GM19238 (cell line): ENCODE data around the gene PRKAG2.
"Not testable (repeated sequence)": the region's sequence is repeated elsewhere in the genome, so short reads cannot be mapped to it uniquely, and the experiment has no call there.

Source experiments
- DNase-seq: peaks from one replicate; pipeline ENCODE4 v3.0.0; 2011; ENCODE audit warnings: low spot score; ENCODE audit not compliant: insufficient read length

PRKAG2 gene

DNA sequence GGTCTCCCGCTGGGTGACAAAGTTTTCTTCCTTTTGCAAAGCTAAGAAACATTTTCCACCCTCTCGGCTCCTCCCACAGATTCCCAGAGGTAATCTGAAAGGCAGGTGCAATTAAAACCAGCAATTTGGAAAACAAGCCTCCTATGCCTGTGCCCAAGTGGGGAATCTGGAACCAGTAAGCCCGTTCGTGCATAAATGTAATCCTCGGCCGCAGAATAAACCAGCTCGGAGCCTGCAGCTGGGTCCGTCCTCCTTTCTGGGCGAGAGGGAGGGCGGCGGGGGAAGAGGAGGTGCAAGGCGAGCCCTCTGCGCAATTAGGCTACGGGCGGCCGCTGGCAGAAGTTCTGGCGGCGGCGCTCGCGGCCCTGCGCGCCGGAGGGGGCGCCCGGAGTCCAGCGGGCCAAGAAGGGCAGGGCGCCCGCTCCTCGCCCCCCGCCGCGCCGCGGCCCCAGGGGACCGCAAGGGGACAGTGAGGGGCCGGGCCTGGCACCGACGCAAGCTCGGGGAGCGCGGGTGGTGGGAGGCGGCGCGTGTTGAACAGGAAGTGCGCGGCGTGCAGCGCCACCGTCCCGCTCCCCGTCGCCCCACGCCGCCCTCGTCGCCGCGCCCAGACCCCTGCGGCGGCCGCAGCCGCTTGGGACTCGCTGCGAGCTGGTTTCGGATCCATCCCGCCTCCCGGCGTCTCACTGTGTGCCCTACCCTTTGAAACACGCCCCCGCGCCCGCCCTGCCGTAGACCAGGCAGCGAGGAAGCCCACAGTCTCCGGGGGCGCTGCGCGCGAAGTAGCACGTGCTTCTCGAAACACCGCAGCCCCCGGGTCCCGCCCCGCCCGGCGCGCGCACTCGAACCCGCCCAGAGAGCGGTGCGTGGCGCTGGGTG lies at the start of gene PRKAG2:
PRKAG2 (minus strand) TSS at position 217 of the 879 bp plus-strand sequence. CDS start 495 bp downstream, outside the sequence.
- peak; percentile 62 for DNase-seq

DNA sequence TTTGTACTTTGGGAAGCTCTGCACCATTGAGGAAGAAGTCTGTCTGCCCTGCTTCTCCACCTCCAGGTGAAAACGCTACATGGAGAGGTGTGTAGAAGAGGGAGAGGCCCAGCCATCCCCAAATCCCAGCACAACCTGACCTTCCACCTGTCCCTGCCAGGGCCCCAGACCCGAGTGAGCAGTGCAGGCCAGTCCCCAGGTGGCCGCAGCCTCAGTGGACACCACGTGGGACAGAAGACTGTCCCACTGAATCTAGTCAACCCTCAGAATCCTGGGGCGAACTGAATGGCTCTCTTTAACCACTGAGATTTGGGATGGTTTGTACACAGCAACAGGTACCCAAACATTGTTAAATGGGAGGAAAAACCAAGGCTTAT lies 49.4 kb upstream of the PRKAG2 start:
- no peak for DNase-seq

DNA sequence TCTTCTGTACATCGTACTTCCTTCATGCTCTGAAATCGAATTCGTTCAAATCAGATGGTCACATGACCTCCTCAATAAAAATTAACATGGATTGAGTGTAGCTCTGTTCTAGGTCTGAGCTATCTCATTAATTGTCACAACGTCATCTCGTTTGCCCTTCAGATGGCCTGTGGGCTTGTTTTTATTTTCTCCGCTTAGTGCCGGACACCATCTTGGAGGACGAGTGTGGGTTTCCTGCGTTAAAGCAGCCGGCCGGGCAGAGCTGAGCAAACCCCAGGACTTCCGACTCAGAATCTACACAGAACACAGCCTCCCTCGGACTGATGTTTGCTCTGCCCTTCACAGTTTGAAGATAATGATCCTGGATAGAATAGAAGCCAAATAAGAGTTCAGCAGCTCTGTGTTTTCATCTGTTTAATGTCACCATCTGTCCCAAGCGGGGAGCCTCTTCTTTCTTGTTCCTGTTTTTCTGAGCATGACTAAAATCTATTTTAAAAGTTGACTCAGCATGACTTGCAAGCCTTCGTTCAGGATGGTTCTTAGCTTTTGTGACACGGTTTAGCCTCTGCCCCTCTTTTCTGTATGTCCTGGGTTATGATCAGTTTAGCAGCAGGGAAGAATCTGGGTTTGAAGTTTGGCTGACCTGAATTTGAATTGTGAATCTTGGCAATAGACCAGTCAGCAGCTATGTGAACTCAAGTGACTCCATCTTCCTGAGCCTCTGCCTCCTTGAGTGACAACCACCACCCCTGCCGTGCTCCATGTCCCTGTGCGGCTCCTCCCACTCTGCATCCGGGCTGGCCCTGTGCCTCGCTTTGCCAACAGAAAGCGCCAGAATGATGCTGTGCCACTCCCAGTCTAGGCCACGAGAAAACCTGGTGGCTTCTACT lies 48.8 kb upstream of the PRKAG2 start:
- no peak for DNase-seq

DNA sequence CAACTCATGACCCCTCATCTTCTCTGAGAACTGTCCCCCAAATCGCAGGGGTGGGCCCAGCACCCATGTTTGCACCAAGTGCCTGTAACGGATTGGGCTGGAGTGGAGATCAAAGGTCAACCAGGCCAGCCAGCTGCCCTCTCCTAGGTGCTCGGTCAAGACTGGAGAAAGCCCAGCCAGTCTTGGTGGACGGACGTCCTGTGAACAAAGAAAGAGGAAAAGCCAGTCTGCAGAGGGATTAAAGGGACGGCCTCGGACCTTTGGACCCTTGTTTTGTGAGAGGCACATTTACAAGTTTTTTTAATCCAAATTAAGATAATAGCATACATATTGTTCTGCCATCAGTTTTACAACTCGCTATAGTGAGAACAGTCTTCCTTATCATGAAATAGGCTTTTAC lies 47.6 kb upstream of the PRKAG2 start:
- DNase-seq = no peak

DNA sequence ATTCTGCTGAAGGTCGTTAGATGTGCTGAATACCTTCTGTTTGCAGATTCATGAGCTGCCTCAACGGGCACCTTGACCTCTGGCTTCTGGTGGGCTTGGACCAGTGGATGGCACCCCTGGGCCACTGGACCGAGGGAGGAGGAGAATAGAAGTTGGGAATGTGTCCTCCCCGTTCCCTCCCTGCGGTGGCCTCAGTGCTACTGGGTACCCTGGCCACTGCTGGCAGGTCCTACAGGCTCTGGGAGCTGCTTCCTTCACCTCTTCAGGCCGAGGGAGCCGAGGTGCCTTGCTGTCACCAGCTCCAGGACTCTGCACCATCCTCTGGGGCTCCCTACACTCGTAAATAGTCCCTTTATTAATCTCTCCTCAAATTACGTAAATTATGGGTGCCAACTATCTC lies 47.1 kb upstream of the PRKAG2 start:
- DNase-seq = no peak

DNA sequence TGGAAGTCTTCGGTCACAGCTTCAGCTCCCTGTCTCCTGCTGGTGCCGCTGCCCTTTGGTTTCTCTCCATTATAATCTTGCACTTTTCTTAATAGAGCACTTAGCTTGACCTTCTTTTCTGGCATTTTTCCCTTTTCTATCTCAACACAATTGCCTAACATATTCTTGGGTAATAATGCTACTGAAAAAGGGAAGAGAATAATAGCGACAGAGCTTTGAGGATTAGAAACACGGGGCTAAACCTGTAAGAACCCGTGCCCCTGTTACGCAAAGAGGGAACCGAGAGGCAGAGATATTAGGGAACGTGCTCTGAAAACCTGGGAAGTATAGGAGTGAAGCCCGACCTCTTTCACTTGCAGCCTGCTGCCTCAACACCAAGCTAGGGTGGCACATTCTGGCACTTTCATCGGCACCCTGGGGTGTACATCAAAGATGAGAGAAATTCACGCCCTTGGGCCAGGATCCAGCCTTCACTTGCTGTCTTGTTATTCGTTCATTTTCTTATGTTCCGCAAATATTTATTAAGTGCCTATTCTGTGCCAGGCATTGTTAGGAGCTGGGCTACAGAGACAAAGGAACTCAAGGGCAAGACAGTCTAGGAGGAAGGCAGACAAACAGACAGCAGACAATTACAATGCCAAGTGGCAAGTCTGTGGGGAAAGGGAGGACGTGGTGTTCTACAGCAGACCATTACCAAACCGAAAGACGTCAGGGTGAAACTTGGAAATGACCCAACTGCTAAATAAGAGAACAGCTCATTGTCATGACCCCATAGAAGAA lies 46.4 kb upstream of the PRKAG2 start:
- DNase-seq = no peak

DNA sequence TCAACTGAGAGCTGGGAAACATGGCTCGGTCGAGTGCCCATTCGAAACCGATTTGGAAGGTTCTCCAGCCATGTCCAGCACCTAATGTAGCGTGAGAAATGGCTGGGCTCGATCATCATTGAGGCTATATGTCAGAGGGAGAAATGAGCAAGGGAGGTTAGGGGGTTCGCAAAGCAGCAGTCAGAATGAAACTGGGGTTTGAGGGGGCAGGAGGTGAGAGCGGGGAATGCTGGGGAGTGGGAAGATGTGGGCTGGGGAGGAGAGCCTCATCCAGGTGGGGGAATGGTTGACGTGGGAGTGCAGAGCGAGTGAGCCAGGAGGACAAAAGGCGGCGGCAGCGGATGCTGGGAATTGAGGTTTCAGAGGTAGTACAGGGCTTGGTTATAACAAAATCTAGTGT lies 44.5 kb upstream of the PRKAG2 start:
- DNase-seq = no peak

DNA sequence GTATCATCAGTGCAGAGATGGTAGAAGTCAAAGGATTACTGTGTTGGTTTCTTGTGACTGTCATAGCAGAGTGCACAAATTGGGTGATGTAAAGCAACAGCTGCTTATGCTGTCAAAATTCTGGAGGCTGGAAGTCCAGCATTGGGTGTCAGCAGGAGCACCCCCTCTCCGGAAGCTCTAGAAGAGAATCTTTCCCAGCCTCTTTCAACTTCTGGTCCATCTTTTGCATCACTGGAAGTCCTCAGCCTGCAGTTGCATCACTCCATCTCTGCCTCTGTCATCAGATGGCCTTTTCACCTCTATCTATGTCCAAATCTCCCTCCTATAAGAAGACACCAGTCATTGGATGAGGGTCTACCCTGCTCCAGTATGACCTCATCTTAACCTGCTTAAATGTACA lies 43.6 kb upstream of the PRKAG2 start:
- DNase-seq = no peak

DNA sequence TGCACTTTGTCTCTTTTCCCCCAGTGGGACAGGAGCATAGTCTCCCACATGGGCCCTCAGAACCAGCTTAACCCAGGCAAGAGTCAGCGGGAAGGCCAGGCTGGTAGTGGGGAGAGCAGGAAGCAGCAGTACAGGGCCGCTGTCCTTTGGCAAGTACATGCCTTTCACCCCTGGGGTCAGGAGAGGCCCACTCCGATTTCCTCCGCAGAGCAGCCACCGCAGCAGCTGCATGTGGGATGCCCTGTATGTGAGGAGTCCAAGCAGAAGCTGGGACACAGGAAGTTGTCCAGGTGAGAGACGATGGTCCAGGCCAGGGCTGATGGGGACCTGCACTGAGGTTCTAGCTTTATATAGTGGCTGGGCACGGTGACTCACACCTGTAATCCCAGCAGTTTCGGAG lies 42.7 kb upstream of the PRKAG2 start:
- no peak for DNase-seq

DNA sequence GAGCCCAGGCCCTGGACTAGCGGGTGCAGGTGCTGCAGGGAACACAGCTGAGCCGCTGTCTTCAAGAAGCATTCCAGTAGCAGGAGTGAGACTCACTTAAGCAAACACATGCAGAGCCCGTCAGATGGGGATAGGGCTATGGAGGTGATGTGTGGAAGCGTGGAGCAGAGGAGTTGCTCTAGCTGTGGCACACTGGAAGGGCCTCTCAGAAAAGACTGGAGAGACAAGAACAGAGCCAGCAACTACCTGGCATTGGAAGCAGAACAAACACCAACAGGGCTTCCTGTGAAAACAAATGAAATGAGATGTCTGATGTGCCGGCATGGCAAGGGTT lies 41.6 kb upstream of the PRKAG2 start:
- no peak for DNase-seq

DNA sequence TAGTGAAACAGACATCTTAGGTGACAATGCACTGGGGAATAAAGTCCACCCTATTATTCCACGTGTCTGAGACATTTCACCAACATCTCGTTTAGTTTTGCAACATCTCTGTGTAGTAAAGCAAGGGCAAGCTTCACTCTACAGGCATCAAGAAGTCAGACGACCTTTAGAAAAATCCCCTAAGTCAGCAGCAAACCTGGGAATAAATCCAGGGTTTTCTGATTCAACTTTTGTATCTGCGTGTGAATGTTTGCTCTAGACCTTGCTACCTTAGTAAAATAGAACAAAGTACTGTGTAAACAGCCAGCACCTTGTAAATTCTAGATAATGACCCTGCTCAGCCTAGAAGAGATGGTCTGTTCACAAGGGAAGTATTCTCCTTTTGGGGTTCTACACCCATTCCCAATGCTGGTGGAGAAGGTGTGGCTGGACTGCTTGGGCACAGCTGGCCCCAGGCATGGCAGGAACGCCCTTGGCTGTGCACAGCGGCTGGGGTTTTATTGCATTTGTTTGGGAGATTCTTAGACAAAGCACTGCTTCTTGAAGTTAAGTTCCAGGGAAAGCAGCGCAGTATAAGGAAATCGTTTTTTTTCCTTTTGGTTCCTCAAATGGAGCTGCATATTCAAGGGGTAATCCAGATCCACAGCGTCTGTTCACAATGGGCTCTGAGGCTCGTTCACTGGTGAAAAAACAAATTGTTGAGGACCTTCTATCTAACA lies 41.0 kb upstream of the PRKAG2 start:
- DNase-seq = no peak

DNA sequence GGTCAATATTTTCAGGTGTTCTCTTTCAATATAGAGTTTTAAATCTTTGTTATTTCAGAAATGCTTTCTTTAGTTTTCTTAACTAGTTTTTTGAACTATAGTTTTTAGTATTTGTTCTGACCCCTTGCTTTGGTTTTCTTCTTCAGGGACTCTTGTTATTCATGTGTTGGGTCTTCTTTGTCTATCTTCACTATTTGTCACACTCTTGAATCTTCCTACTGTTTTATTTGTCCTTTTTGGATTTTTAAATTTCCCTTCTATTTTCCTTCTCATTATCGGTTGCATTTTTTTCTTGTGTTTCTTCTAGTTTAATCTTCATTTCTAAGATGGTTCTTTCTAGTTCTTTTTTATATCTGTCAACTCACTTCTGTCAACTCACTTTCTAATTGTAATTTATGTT lies 37.1 kb upstream of the PRKAG2 start:
- no peak for DNase-seq

DNA sequence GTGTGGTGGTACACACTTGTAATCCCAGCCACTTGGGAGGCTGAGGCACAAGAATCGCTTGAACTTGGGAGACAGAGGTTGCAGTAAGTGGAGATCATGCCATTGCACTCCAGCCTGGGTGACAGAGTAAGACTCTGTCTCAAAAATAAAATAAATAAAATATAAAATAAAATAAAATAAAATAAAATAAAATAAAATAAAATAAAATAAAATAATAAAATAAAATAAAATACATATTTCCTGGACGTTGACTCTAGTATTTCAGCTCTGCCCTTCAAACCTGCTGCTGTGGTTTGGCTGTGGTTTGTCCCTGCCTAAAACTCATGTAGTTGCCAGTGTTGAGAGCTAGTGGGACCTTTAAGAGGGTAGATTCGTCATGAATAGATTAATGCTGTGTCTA lies 33.7 kb upstream of the PRKAG2 start:
- DNase-seq = not testable (repeated sequence)

DNA sequence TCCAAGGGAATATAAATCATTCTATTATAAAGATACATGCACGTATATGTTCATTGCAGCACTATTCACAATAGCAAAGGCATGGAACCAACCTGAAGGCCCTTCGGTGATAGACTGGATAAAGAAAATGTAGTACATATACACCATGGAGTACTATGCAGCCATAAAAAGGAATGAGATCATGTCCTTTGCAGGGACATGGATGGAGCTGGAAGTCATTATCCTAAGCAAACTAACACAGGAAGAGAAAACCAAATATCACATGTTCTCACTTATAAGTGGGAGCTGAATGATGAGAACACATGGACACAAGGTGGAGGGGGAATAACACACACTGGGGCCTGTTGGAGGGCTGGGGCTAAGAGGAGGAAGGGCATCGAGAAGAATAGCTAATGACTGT lies 30.2 kb upstream of the PRKAG2 start:
- DNase-seq = not testable (repeated sequence)

DNA sequence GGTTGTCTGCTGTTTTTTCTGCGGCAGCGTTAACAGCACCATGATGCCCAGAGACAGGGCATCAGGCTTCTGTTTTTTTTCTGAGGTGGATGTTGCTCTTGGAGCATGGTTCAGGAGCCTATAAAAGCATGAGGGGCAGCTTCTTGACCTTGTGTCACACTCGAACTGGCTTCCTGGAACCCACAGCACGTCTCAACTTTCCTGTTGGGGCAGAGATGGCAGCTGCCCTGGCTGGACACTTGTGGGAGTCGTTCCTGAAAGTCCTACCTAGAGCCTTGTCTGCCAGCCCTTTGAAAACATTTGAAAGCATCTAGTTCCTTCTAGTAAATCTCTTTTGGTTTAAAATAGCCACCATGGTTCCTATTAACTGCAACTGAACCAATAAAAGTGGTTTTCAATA lies 28.9 kb upstream of the PRKAG2 start:
- DNase-seq = no peak

DNA sequence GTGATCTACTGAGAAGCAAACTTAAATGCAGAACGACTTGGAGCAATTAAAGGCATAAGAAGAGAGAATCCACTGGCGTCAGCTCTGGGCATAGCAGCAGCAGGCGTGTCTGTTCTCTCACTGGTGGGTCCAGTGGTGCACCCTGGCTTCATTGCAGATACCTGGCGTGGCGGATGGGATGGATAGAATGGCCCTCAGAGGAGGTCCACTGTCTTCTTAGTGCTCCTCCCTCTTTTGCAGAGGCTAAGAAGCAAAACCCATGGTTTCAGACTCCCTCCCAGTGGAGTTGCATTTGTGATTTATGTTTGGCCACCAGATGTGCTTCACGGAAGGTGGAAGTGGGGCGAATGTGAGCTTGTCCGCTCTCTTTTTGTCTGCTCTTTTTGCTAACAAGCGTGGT lies 28.4 kb upstream of the PRKAG2 start:
- DNase-seq = no peak

DNA sequence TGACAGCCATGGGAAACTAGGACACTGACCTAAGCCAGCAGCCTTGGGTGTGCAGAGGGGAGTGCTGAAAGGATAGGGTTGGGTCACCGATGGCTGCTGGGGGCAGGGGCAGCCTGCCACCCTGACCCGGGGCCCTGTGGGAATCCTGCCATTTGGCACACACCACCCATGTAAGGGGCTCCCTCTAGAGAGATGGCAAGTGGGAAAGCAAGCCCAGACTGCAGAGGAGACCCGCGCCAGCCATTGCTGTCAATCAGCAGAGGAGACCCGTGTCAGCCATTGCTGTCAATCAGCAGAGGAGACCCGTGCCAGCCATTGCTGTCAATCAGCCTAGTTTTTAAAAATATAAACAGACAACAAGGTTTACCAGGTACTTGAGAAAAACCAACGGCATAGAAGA lies 27.4 kb upstream of the PRKAG2 start:
- DNase-seq = no peak

DNA sequence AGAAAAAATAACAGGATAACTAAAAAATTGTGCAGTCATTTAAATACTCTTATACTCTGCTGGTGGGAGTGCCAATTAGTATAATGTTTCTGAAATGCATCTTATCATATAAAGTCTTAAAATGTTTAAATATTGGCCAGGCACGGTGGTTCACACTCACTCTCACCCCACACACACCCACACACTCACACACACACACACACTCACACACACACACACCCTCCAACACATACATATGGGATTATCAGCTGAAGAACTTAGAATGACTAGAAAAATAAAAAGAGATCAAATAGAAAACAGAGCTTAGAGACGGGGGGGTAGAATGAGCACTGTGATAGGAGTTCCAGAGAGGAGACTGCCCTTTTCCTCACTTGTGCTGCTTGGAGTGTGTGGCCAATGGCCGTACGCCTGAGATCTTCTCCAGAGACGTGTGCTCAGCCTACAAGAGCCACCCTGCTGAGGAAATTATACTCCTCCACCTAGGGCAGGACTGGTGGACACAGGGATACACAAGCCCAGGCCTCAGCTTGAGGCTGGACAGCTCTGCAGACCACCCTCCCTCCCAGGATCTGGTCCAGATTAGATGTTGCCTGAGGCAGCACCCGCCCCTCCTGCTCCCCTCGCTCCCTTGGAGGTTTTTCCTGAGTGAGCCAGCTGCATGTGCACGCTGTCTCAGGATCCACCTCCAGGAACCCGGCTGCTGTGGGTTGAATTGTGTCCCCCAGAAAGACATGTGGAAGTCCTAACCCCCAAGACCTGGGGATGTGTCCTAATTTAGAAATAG lies 26.5 kb upstream of the PRKAG2 start:
- no peak for DNase-seq

DNA sequence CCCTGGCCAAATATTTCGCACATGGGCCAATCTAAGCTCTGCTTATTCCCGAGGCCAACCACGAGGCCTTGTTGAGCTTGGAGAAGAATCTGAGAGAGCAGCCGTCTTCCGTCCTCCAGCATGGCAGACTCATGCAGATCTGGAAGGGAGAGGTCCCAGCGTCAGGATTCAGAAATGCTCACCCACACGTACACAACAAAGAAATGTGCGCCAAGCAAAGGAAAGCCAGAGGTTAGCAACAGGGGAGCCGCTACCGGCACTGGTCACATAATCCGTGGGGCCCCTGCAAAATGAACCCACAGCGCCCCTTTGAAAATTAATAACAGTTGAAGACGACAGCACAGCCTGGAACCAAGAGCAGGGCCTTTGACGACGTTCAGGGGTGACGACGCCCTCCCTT lies 25.4 kb upstream of the PRKAG2 start:
- no peak for DNase-seq

DNA sequence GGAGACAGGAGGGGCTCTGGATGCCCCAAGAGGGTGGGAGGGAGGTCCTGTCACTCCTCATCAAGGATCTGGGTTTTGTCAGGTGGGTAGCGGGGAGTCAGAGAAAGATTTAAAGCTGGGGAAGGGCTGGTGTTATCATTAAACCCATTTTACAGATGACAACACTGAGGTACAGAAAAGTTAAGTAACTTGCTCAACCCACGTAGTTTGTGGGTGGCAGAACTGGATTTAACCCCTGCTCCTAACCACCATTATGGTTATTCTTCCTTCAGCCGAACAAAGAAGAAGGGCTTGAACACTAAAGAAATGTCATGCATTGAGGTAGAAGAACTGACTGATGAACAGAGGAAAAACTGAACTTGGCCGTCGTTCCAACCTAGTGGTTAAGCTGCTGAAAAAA lies 24.9 kb upstream of the PRKAG2 start:
- DNase-seq = no peak
